ENCODE data around the gene DLG2.
"Not testable (repeated sequence)": the region's sequence is repeated elsewhere in the genome, so short reads cannot be mapped to it uniquely, and the experiment has no call there.

The DLG2 gene

DNA sequence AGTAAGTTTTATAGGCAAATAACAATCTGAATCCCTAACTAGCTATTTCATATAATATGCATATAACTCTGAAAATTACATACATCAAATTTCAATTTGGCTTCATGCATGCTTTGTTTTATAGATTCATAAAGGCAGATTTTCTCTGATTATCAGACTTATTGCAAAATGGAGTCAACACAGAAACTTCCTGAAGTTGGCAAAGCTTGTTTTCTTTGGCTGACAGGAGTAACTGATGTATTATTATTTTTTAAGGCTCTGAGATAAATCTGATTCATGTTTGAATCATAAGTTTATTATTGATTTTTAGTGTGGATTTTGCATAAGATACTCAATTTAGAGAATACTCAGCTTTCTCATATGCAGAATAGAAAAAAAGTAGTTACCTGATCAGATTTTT is 1984.6 kb downstream of the DLG2 start:
- DNase-seq: no peak

DNA sequence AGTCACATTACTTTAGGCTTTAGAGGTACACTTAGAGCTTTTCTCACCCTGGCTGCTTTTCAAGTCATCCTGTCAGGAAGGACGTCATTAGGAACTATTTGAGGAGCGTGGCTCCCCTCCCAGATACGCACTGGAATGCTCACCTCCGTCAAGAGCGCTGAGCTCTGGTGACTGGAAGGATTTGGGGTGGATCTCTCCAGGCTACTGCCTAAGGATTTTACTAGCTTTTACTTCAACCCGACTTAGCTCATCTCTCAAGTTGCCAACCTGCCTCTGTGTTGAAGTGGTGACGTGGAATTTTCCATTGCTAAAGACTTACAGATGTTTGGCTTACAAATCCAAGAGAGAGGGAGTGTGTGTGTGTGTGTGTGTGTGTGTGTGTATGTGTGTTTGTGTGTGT is 1985.6 kb downstream of the DLG2 start:
- DNase-seq: no peak

DNA sequence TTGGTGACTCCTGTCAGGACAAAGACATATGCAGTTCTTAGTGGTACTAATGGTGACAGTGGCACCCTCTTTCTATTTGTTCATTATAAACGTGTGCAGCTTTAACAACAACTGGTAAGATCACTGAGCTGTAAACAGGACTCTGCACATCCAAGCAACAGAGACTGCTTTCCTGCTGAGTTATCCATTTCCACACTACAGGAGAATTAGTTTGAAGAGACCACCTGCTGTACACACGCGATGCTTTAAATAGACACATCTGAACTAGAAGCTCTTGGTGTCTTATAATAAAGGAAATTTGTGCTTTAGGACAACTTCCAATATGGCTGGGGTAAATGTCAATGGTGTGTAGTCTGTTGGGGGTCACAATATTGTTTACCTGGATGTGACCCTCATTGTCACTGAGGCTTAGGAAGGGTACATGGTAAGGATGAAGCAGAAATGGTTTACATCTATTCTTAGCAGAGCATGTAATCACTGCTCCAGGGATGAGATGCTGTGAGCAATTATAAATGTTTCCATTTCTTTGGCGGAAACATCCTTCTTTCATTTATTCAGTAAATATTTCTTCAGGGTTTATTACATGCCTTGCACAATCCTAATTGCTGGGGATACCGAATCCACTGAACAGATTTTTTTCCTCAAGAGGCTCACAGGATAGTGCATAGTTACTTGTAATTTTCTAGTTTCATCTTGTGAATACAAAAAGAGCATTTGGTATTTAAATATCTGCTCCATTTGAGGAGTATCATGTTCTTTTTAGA is 1987.0 kb downstream of the DLG2 start:
- no peak for DNase-seq

DNA sequence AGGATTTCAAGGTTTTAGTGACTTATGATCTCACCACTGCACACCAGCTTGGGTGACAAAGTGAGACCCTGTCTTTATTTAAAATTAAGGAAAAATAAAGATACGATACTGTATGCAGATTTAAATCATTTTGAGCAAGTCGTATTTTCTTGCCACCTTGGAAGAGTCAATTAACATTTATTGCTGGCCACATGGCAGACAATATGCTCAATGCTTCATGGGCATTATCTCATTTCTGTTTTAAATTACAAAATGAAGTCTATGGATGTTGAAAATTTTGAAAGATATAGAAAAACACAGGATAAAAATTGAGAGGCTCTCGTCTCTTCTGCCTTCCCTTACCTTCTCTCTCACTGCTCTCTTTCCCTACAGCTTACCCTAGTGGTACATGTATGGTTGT is 1992.0 kb downstream of the DLG2 start:
- no peak for DNase-seq

DNA sequence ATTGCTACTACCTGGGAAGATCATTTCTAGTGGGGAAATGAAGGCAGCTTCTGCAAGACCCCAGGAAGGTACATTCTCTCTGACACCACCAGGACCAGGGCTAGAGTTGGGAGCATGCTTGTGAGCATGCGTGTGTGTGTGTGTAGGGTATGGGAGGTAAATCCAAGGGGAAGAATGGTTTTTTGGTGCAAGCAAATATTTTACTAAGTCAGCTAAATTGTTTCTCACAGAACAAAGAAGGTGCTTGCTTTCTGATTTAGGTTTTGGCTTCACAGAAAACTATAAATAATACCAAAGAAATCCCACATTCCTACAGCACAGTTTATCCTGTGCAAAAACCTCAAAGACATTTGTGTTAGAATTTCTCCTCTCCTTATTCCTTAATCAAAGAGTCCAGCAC is 1996.9 kb downstream of the DLG2 start:
- DNase-seq: no peak

DNA sequence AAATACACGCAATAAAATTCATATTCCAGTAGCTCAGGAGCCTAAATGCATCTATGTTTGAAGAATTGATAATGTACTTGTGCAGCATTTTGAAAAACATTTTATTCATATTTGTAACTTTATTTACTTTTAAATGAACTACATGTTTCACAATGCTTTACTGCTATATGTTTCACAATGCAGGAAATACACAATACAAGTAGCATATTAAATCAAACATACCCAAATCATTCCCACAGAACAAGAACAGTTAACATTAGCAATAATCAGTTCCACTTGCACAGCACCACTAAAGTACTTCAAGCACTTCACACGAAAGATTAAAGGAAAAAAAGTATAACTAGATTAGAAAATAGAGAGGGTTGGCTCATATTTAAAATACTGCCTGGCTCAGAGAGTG is 1997.4 kb downstream of the DLG2 start:
- no peak for DNase-seq

DNA sequence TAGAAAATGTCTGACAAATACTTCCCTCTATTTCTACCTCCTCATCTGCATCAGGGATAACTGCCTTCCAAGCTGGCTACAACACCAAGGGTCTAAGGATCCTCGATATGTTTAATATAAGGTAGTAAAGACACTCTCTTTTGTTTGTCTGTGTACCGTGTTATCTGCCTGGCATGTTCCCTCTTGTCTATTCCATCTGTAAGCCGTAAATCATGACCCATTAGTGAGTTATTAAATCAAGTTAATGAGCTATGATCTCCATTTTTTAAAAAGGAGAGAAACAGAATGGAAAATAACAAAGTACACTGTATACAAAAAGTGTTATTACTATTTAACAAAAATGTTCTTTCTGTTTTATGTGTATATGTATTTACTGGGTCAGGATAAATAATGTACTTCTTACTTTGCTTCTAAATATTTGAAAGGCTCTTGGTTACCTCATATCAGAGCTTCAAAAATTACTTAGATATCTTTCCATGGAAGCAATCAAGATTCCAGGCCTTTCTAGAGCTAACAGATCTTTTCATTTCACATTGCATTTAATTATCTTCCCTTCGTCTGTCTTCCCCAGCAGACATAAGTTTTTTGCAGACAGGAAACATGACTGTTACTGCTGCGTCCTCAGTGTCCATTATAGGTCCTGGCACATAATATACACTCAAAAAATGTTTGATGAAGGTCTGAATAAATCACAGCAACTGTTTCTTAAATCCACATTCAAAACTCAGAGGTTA is 1998.4 kb downstream of the DLG2 start:
- DNase-seq: no peak

DNA sequence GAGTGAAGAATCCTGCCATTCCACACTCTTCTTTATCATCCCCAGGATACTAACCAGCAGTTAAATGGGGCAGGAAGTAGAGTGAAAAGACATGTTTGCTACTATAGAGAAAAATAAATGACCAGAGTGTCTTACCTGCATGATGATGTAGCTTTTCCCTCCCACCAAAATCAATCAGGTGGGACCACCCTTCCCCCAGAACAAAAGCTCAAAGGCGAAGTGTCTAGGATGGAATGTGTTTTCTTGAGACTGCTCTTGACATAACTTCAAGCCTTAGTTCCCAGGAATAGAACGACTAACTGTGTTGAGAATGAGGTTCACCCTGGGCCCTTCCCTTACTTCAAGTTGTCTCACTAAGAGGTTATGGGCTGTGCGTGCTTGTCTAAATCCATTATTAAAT is 2001.8 kb downstream of the DLG2 start:
- DNase-seq: no peak

DNA sequence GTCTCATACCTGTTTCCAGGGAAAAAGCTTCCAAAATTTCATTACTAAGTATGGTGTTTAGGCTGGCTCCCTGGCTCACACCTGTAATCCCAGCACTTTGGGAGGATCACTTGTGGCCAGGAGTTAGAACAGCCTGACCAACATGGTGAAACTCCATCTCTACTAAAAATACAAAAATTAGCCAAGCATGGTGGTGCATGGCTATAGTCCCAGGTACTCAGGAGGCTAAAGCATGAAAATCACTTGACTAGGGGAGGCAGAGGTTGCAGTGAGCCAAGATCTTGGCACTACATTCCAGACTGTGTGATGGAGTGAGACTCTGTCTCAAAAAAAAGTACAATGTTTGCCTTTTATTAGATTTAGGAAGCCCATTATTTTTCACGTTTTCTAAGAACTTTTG is 2009.5 kb downstream of the DLG2 start:
- DNase-seq: no peak

DNA sequence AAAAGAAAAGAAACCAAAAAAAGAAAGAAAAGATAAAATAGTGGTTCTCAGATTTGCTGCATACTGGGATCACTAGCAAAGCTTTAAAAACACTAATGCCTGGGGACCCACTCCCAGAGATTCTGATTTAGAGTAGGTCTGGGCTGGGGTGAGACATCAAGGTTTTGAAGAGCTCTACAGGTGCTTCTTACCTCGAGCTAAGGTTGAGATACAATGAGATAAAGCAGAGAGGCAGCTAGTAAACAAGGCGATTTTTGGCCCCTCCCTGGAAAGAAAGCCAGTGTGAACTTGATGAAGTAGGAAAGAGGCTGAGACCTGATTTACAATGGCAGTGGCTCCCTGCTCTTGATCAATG is 2013.4 kb downstream of the DLG2 start:
- no peak for DNase-seq

DNA sequence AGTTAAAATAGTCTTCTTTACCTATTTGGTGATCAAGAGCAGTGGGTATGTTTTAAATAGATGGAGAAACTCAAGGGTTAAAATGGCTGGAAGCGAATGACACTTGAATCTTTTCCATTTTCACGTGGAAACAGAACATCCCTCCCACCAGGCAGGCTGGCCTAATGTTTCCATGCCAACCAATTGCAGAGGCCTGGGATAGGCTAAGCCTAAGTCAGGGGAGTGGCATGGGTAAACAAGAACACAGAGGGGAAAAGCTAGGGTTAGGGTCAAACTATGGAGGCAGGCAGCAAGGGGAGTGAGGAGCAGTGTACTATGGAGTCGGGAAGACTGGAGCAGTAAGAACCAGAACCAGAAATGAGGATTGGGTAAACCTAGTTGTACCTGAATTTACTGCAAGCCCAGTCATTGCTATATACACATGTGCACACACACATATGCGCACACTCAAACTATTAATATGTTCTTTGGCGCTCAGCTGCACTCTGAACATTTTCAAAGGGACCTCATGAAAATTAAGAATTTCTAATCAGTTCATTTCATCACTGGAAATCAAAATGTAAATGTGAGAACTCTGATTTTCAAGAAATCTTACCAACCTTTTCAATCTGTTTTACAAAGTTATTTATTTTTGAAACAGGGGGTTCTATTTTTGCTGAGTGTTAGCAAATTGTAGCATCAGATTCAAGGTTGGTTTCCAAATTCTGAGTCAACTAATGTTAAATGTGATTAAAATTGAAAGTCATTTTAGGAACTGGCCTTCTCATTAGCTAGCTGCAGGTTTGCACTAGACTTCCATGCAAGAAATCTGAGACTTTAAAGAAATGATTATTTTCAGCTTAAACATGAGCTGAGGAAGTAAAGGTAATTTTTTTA is 2014.0 kb downstream of the DLG2 start:
- DNase-seq: no peak

DNA sequence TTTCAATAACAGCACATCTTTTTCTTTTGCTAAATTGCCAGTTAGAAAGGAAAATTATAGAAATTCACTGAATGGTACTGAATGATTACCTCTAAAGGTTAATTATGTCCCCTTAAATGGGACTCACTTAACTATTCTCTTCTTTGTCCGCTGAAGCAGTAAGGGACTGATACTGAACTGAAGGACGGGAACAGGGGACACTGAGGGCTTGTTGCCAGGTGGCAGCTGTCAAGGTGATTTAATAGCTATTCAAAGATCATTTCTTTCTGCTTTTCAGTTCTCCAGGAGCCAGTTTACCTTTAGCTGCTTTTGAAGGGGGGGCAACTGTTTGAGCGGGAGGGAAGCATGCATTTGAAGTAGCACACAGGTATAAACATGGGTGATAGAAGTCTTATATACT is 2015.5 kb downstream of the DLG2 start:
- no peak for DNase-seq

DNA sequence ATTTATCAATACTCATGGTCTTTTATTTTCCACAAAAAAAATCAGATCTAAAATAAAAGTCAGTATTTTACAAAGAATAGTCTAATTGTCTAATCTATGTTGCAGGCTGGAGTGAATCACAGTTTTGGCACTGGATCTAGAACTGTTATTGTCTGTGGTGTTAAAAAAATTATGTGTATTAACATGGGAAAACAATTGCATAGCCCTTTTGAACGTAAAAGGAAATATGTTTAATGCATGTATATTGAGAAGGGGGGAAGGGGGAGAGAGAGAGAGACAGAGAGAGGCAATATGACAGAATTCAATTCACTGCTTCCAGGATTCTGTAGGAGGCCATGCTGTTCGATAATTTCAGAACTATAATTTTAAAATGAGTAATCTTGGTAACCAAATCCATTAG is 2016.1 kb downstream of the DLG2 start:
- no peak for DNase-seq

DNA sequence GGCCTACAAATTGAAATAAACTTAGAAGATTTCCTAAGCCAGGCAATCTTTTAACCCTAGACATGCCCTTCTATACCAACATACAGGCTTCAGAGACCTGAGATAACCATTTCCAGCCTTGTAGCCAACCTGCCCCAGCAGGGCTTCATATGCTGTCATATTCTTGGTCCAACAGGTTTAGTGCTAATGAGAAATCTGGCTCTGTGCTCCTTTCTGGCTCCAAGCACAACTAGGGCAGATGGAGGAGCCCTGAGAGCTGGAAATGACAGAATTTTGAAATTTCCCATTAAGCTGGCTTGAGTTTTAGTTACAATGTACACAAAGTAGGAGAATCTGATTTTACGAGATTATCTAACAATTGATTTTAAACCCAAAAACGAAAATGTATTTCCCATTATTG is 2018.0 kb downstream of the DLG2 start:
- DNase-seq: no peak

DNA sequence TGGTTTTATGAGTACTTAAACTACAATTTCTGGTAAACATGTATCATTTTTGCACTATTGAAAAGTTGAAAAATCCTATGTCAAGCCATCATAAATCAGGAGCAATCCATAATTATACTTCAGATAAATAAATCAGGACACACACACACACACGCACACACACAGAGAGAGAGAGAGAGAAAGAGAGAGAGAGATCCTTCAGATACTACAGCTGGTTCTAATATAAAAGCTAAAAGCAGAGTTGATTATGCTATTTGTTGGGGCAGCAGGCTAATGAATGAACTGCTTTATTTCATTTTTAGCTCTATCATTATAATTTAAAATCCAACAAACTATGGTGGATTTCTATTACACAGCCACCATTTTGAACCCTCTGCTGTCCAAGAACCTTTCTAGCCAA is 2018.6 kb downstream of the DLG2 start:
- no peak for DNase-seq

DNA sequence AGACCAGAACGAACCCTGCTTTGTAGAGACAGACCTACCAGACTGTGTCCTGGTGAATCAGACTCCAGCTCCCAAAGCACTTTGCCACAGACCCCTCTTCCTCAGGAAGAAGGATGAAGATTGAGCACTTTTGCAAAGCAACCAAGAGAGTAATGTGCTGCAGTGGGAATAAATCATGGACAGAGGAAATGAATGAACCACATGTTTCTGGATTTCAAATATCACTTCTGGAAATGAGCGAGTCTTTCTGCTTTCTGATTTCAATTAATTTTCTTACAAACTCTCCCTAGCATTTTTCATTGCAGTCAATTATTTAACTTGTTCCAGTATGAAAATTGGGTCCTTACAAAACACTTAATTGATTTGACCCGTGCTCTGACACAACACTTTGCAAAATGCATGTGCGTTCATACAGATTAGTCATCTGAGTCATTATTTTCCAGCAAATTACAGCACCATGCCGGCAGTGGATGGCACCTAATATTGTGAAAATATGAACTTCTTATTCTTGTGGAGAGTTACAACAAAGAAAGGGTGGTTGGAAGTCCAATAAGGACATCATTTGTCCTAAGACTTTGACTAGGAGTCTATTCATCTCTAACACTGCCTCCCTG is 2025.1 kb downstream of the DLG2 start:
- DNase-seq: no peak

DNA sequence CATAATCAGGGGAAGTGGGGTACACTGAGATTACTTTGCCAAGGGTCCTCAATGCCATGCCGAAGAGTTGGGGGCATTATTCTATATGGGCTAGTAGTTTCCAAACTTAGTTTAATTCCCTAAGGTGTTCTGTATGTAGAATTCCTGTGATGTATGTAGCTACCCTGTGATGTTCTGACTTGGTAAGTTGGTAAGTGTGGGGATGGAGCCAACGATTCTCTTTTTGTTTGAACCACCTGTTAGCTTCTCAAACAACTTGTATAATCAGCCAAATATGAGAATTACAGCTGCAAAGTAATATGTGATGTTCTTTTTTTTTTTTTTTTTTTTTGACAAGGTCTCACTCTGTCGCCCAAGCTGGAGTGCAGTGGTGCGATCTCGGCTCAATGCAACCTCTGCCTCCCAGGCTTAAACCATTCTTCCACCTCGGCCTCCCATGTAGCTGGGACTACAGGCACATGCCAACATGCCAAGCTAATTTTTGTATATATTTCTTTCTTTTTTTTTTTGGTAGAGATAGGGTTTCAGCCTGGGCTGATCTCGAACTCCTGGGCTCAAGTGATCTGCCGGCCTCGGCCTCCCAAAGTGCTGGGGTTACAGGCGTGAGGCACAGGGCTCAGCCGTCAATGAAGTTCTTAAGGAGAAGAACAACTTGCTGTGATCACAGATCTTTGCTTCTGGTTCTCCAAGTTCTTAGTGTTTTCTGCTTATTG is 2025.8 kb downstream of the DLG2 start:
- DNase-seq: no peak

DNA sequence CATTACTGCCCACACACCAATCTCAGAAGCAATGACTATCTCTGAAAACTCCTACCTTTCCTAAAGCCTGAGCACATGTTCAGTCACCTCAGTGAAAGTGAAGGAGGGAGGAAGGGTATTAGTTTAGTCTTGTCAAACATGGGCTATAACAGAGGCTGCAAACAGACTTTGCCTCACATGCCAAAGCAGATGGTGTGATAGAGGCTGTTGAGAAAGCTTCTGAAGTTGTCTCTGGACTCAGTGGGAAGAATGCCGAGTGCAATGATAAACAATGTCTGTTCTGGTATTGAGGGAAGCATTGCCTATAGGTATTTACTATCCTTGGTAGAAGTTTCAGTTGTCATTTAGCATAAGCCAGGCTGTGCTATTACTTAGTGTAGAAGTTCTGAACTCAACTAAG is 2026.5 kb downstream of the DLG2 start:
- no peak for DNase-seq

DNA sequence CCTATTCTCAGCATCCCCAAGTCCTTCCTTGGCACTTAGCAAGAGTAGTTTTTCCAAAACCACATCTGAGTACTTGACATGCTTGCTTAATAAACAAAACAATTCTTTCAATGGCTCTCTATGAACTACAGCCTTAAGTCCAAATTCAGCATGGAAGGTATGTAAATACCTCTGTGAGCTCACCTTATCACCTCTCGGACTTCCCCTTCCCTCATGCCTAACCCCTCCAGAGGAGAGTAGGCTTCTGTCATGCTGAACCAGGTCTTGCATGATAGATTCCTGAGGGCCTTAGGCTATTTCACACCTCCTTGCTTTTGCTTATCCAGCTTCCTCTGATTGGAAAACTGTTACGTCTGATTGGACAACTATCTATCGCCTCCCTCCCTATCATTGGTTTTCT is 2028.1 kb downstream of the DLG2 start:
- DNase-seq: no peak

DNA sequence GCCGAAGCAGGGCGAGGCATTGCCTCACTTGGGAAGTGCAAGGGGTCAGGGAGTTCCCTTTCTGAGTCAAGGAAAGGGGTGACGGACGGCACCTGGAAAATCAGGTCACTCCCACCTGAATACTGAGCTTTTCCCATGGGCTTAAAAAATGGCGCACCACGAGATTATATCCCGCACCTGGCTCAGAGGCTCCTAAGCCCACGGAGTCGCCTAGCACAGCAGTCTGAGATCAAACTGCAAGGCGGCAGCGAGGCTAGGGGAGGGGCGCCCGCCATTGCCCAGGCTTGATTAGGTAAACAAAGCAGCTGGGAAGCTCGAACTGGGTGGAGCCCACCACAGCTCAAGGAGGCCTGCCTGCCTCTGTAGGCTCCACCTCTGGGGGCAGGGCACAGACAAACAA is 2039.3 kb downstream of the DLG2 start:
- not testable (repeated sequence) for DNase-seq

DNA sequence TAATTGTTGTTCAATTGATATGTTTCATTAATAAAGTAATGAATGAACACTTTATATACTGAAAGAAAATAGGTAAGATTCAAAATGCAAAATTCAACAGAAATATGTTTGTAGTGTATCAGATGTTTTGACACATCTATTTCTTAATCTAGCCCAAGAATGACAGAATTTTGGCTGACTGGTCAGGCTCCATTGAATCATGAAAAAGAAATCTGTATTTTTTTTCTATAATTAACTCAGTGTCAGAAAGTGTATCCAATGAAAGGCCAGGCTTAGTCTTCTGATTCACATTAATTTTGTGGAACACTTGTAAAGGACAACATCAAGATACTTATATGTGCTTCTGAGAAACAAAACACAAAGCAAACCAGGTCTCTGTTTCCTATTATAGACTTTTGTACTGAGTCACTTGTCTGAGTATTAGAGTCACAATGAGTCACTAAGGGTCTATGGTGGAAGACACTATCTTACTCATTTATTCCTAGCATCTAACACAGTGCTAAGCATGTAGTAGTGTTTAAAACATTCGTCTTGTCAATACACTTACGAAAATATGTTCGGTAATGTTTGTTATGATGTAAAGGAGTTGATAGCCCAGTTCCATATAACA is 2043.3 kb downstream of the DLG2 start:
- DNase-seq: no peak

DNA sequence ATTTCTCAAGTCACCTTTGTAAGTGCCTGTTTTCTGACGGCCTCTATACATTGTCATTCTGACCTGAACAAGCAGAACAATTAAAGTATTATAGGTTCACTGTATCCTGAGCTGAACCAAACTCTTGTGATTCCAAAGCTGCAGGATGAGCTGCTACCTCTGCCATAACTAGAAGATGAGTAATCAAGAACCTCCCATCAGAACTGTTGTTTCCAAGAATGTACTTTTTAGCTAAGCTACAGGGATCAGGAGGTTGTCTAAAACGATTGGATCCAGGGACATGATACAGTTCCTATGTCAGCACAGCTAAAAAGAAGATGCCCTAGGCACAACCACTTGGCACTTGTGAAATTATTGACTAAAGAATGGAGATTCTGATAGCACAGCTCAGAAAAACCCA is 2052.6 kb downstream of the DLG2 start:
- DNase-seq: no peak

Data from CD4-positive, alpha-beta T cell treated with Interferon alpha-2 for 1 hour (primary cell).